ENCODE results near the gene MGAM2. TPM values are rescaled to one million over a fixed set of nuclear protein-coding genes. Genes with fewer than 3 reads are reported as not detected.
A peak's percentile ranks its signal among the peaks of the same experiment; 100 is the strongest.

MGAM2 gene
- total and polyA plus RNA-seq, 10 donors, result 0.03 to 12.1 (median 3.0) TPM

DNA sequence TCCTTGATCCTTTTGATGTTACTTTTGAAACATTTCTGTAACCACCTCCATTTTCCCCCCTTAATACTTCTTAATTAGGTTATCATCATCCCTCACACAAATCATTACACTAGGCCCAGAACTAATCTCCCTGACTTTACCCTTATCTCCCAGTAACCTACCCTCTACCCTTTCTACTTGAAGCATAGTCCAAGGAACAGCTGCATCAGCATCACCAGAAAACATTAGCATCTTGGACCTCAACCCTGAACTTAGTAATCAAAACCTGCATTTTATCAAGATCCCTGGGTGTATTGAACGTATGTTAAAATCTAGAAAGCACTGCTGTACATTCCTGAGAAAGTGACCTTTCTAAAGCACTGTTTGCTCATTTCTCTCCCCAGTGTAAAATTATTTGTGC, 38.8 kb downstream of the MGAM2 start:
- TF ChIP-seq, protein P1, sequence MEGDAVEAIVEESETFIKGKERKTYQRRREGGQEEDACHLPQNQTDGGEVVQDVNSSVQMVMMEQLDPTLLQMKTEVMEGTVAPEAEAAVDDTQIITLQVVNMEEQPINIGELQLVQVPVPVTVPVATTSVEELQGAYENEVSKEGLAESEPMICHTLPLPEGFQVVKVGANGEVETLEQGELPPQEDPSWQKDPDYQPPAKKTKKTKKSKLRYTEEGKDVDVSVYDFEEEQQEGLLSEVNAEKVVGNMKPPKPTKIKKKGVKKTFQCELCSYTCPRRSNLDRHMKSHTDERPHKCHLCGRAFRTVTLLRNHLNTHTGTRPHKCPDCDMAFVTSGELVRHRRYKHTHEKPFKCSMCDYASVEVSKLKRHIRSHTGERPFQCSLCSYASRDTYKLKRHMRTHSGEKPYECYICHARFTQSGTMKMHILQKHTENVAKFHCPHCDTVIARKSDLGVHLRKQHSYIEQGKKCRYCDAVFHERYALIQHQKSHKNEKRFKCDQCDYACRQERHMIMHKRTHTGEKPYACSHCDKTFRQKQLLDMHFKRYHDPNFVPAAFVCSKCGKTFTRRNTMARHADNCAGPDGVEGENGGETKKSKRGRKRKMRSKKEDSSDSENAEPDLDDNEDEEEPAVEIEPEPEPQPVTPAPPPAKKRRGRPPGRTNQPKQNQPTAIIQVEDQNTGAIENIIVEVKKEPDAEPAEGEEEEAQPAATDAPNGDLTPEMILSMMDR (IDR thresholded peaks at IDR 0.05 in 8 of 11, conservative IDR thresholded peaks at IDR 0.05 in 3 of 11), result no peak
- no peak for TF ChIP-seq POLR2AphosphoS5 (IDR thresholded peaks at IDR 0.05)
- no peak for TF ChIP-seq POLR2A (IDR thresholded peaks at IDR 0.05)
- no peak overlapping the region for H3K4me3 ChIP-seq
- whole genome bisulfite sequencing, 5 donors, result 52 to 89% (median 85%) methylated on average over 1 of the region's 1 CpG
- intact Hi-C loops (cut with DNase I; ENCODE audit: low total_unique reads), result no loop called here
- H3K36me3 ChIP-seq, result no peaks in the 10 kb centered on the region
- no peaks in the 10 kb centered on the region for H3K9me3 ChIP-seq
- no peak overlapping the region for H3K27ac ChIP-seq
- no peaks in the 10 kb centered on the region for H3K4me1 ChIP-seq
- H3K27me3 ChIP-seq (replicated peaks in 1 of 7), result no peaks in the 10 kb centered on the region
- no peak for DNase-seq

DNA sequence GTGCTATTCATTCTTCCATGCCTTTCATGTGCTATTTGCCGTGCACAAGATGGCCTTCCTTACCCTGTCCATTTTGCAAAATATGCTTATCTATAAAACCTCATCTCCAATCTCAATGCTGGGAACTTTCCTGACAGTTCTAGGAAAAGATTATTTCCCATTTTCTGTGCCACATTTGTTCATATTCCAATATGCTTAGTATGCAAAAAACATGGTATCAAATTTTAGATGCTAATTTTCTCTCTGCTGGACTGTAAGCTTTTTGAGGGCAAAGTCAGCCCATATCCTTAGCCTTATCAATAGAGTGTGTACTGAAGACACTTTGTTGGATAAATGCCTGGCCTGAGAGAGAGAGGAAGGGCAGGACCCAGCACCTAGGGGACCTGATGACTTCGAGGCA, 39.4 kb downstream of the MGAM2 start:
- 77 to 92% (median 86%) methylated on average over 2 of the region's 2 CpGs for WGBS, 5 donors
- Histone ChIP-seq H3K9me3 (no peaks in the 10 kb centered on the region), H3K36me3 (no peaks in the 10 kb centered on the region), H3K27ac (no peak overlapping the region), H3K4me3 (no peak overlapping the region), H3K27me3 (replicated peaks in 1 of 7) (no peaks in the 10 kb centered on the region), H3K4me1 (no peaks in the 10 kb centered on the region)
- no peak for DNase-seq
- no peak for TF ChIP-seq POLR2A (IDR thresholded peaks at IDR 0.05)
- TF ChIP-seq, protein P1 (IDR thresholded peaks at IDR 0.05 in 8 of 11, conservative IDR thresholded peaks at IDR 0.05 in 3 of 11), result no peak
- TF ChIP-seq POLR2AphosphoS5 (IDR thresholded peaks at IDR 0.05), result no peak
- intact Hi-C loops (cut with DNase I; ENCODE audit: low total_unique reads), result no loop called here

- Histone ChIP-seq H3K9me3 (no peaks in the 10 kb centered on the region), H3K4me1 (no peaks in the 10 kb centered on the region), H3K27ac (no peak overlapping the region), H3K4me3 (no peak overlapping the region), H3K27me3 (replicated peaks in 1 of 7) (no peaks in the 10 kb centered on the region), H3K36me3 (no peaks in the 10 kb centered on the region)
- WGBS, 5 donors, result 57 to 67% (median 62%) methylated on average over 1 of the region's 1 CpG
- no peak for DNase-seq
- intact Hi-C loops (cut with DNase I; ENCODE audit: low total_unique reads), result no loop called here
- TF ChIP-seq, protein P1 (IDR thresholded peaks at IDR 0.05 in 8 of 11, conservative IDR thresholded peaks at IDR 0.05 in 3 of 11), result no peak
- TF ChIP-seq POLR2AphosphoS5 (IDR thresholded peaks at IDR 0.05) (no peak), POLR2A (IDR thresholded peaks at IDR 0.05) (no peak)
Measured at GRCh38 chr7:142152076-142152475, 40.6 kb downstream of the MGAM2 start.

- Histone ChIP-seq H3K4me1 (no peaks in the 10 kb centered on the region), H3K4me3 (no peak overlapping the region), H3K36me3 (no peaks in the 10 kb centered on the region), H3K27ac (no peak overlapping the region), H3K9me3 (no peaks in the 10 kb centered on the region), H3K27me3 (replicated peaks in 1 of 7) (no peaks in the 10 kb centered on the region)
- TF ChIP-seq, protein P1 (IDR thresholded peaks at IDR 0.05 in 8 of 11, conservative IDR thresholded peaks at IDR 0.05 in 3 of 11), result peak in 1 of 11 experiments; percentile 12
- TF ChIP-seq POLR2AphosphoS5 (IDR thresholded peaks at IDR 0.05), result no peak
- TF ChIP-seq POLR2A (IDR thresholded peaks at IDR 0.05), result no peak
- no peak for DNase-seq
- intact Hi-C loops (cut with DNase I; ENCODE audit: low total_unique reads), result no loop called here
- 74 to 86% (median 81%) methylated on average over 4 of the region's 4 CpGs for WGBS, 5 donors
Measured at GRCh38 chr7:142153400-142153799, 41.9 kb downstream of the MGAM2 start.

All from spleen (tissue), 11 donors.